ENCODE data around the gene DNAI4.

DNA sequence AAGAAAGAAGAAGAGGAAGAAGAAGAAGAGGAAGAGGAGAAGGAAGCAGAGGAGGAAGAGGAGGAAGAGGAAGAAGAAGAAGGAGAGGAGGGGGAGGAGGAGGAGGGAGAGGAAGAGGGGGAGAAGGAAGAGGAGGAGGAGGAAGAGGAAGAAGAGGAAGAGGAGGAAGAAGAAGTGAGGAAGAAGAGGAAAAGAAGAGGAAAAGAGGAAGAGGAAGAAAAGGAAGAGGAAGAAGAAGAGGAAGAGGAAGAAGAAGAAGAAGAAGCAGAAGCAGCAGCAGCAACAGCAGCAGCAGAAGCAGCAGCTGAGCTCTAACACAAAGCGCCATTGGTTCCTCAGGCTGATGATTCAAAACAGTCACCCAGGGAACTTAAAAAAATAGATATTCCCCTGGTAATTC is 34.0 kb downstream of the DNAI4 start:
- TF ChIP-seq POLR2A (IDR thresholded peaks at IDR 0.05; ENCODE audit: low read depth, low read length) (no peak), POLR2AphosphoS5 (IDR thresholded peaks at IDR 0.05; ENCODE audit: low read depth, low read length) (no peak), TAF1 (IDR thresholded peaks at IDR 0.05; ENCODE audit: borderline replicate concordance, low read depth, low read length) (no peak)

Measured in GM12892 (cell line).